ENCODE results near the gene AGAP1.

Gene AGAP1

GRCh38 chr2:235848055-235848454, 354.2 kb downstream of the AGAP1 start:
- DNase-seq (ENCODE audit: low read depth) = no peak

DNA sequence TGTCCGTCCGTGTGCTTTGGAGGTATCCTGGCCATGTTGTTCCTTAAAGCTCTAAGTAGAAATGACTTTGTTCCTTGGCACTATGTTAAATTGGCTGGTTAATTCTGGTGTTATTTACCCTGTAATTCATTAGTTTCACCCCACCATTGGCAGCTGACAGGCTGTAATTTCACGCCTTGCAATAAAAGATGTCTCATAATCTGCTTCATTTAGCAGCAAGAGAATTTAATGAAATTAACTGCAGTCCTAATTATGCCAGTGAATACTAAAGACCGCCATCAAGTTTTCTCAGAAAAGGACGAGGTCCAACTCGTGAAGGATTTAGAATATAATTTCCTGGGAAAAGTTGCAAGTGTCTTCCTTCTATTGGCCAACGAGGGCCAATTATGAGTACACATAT, 355.1 kb downstream of the AGAP1 start:
- DNase-seq (ENCODE audit: low read depth) = no peak

DNA sequence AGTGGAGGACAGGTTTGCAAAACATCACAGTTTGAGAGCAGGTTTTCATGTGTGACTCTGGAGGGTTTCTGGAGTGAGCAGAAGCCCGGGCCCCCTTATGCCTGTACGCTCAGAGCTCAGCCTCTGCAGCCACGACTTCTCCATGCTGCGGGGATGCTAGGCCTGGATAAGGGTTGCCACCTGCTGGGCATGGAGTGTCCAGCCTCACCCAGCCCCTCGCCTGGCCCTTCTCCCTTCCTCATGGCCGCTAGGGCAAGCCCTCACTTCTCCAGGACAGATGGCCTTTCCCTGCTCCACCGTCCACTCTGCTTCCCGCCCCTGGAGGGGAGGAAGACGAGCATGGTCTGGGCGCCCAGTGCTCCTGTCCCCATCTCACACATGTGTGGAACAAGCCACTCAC, 355.6 kb downstream of the AGAP1 start:
- DNase-seq (ENCODE audit: low read depth) = no peak

GRCh38 chr2:235850289-235850688, 356.4 kb downstream of the AGAP1 start:
- DNase-seq (ENCODE audit: low read depth) = no peak

- DNase-seq (ENCODE audit: low read depth) = no peak
These were observed 357.1 kb downstream of the AGAP1 start for GRCh38 chr2:235850771-235851551.

- DNase-seq (ENCODE audit: low read depth) = no peak
These were observed 358.1 kb downstream of the AGAP1 start for GRCh38 chr2:235851828-235852525.

DNA sequence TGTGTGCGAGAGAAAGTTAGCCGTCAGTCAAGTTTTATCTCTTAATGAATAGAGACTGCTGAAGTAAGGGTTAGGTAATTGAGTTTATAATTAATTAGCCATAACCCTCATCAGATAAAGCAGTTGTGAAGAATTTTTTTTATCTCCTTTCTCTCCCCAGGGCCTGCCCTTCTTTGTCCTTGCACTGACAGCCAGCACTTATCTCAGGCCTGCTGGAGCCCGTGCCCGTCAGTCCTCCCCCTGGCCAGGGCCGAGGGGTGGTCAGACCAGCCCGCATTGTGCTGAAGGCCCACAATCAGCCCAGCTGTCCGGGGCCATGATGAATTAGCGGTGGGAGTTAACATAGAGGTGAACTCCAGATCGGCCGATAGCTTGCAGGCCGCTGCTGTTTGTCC, 358.7 kb downstream of the AGAP1 start:
- DNase-seq (ENCODE audit: low read depth) = no peak

- DNase-seq (ENCODE audit: low read depth) = no peak
These were observed 360.4 kb downstream of the AGAP1 start for GRCh38 chr2:235854276-235854675.

GRCh38 chr2:235855011-235855410, 361.2 kb downstream of the AGAP1 start:
- DNase-seq (ENCODE audit: low read depth) = no peak

DNA sequence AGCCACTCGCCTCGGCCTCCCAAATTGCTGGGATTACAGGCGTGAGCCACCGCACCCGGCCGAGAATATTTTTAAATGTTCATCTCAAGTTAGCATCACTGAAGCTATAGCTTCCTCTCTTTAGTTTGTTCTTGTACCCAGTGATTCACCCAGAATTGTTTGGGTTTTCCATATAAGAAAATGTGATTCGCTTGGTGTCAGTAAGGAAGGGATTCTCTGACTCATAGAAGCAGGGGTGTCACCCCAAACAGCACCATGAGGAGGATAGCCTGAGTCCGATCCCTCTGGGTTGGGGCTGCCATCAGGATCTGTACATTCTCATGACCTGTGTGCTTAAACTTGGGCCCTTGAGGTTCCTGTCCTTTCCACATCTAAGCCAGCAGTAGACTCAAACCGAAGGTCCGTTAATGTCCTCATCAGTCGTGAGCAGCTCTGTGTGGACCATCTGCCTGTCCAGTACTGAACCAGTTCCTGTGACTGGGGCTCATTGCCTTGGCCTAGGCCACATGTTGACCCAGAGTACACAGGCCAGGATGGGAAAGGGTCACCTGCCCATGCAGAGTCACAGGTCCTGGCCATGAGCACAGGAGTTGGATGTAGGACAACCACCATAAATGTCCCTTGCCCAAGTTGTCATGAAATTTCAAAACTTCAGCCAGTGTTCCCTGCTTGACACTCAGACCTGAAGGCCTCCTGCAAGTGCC, 362.5 kb downstream of the AGAP1 start:
- no peak for DNase-seq (ENCODE audit: low read depth)

DNA sequence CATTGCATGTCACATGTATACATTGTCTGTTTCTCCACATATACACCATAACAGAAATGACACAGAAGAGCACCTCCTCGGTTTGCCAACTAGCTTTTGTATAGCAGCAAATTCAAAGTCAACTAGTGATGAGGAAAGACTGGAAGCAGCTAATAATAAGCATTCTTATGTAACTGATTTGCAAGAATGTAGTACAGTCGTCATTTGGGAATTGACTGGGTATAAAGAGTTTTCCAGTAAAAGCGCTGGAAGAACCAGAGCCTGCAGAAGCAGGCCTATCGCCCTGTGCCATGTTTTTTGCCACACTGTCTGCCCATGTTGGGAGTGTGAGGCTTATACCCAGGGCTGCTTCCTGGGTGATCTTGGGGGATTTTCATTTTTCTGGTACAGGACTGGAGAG, 363.8 kb downstream of the AGAP1 start:
- no peak for DNase-seq (ENCODE audit: low read depth)

DNA sequence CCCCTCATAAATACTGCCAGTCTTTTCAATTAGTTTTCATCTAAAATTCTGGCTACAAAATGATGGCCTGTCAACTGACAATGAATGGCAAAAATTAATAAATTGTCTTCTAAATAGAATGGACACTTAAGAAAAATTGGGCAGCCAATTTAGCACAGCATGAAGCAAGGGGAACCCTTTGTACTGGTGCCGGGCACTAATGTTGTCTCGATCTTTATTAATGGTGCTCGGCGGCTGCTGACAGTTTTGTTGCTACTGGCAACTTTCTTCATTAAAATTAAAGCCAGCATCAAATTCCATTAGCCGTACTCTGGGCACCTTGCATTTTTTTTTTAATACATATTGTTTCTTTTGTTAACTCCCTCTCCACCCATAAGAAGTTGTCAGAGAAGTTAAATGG, 365.0 kb downstream of the AGAP1 start:
- no peak for DNase-seq (ENCODE audit: low read depth)

GRCh38 chr2:235859651-235860050, 365.8 kb downstream of the AGAP1 start:
- no peak for DNase-seq (ENCODE audit: low read depth)

DNA sequence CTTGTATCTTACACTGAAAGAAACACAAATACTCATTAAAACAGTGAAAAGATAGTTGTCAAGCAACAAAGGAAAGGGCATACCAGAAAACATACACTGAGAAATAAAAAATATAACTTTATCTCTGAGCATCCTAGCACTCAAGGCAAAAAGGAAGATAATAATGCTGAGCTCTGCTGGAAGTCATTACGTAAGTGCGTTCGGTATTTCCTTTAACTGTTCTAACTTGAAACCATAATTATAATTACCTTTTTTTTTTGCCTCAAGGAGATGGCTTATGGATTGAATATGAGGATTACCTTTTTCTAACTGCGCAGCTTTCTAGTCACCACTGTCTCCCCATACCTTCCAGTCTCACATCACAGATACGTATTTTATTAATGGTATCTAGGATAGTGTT, 366.3 kb downstream of the AGAP1 start:
- DNase-seq (ENCODE audit: low read depth) = no peak

DNA sequence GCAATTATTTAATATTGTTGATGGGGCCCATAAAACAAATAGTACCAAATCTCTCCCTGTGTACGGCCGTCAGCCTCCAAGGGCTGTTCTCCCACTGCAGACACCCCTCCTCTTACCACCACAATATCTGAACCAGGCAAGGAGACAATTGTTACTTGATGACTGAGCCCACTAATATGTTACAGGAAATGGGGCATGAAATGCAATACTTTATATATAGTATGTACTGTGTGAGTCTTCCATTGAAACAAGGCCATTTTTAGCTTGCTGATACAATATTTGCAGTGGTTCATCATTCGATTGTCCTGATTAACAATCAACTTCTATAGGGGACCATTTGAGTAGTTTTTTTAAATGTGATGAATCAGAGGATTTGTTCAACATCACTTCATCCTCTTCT, 367.0 kb downstream of the AGAP1 start:
- DNase-seq (ENCODE audit: low read depth) = no peak

DNA sequence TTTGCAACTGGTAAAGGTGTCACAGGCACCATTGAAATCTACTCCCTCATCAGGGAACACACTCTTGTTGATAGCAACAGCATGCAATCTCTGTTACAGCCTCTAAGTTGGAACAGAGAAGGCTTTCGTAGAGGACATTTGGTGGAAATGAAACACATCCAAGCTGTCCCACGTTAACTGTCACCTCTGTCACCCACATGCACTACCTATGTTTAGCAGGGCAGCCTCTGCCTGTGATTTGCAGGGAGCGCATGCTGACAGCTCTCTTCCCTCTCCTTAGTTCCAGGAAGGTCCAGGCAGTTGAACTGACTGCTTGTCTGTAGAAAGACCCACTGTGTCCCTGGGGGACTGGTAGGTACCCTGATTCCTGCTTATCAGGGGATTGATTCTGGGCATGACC, 367.5 kb downstream of the AGAP1 start:
- no peak for DNase-seq (ENCODE audit: low read depth)

GRCh38 chr2:235863414-235863813, 369.6 kb downstream of the AGAP1 start:
- DNase-seq (ENCODE audit: low read depth) = no peak

GRCh38 chr2:235864302-235864701, 370.5 kb downstream of the AGAP1 start:
- DNase-seq (ENCODE audit: low read depth) = no peak

DNA sequence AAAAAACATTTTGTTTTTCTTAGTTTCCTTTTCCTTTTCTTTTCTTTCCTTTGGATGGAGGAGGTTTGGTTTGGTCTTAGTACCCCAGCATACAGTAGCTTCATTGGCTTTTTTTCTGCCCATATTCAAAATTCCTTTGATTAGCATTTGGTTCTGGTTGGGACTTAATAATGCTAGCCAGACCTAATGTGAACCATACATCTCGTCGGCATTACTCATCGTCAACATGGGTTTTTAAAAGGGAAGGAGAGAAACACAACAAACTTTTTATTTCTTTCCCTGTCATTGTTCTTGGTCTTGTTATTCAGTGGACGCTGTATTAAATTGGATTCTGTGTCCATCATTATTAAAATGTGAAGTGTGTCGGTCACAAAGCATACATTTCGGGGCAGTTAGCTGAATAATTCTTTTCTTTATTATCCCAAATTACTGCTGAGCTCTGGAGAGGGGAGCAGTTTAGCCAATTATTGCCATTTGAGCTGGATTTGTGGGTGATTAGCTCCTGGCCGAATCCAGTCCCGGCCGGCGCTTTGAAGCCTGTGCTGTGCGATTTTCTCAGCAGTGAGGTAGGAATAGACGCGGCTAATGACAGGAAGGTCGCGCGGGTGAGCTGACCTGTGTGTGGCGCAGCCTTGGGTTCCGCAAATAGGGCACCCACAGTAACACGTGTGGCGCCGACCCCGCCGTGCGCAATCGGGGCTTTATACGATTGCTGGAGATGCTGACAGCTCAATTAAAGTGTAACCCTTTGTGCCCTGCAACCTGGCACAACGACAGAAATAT, 371.1 kb downstream of the AGAP1 start:
- no peak for DNase-seq (ENCODE audit: low read depth)

GRCh38 chr2:235866373-235866772, 372.5 kb downstream of the AGAP1 start:
- no peak for DNase-seq (ENCODE audit: low read depth)

DNA sequence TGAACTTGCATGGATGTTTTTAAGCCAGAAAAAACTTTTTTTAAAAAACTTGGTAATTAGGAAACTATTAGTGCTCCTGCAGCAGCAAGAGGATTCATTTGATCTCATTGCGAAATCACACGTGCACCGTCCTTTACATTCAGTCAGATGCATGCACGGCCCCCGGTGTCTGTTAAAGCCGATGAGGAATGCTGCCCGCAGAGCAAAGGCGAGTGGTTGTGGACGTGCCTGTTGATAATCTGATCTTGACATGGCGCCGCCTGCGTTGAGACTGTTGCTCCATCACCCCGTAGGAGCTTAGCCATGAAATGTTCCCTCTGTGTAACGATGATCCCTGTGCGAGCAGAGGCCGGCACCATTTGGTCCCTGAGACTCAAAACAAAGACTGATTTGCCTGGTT, 374.4 kb downstream of the AGAP1 start:
- DNase-seq (ENCODE audit: low read depth) = no peak

DNA sequence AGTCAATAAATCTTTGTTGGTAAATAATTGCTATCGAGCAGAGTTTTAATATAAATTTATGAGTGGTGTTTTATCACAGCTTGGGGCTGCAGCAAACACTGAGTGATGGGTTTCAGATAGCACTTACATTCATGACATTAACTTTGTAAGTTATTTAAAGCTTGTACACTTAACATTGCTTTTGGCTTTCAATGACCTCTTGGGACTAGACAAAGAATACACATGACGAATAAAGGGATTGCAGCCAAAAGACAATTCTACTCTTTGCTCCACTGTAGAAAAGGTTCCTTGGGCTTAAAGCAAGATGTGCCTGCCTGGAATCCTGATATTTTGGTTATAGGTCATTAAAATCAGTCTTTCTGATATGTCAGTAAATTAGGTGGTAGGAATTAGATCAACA, 374.8 kb downstream of the AGAP1 start:
- DNase-seq (ENCODE audit: low read depth) = no peak
